Type B pancreatic cell (in vitro differentiated cells): ENCODE data around the gene H19. TPM values are rescaled to one million over a fixed set of nuclear protein-coding genes. Genes with fewer than 3 reads are reported as not detected.

ENCODE experiments used
- DNase-seq: peaks from one replicate; pipeline ENCODE4 v3.0.0; 2021; ENCODE audit warnings: mixed read lengths; ENCODE audit not compliant: unreplicated experiment; ENCODE audit errors: extremely low spot score
- H3K27ac Mint-ChIP-seq: 2 replicates; pipeline ENCODE4 v1.8.0; 2021; ENCODE audit warnings: mild to moderate bottlenecking, mixed read lengths
- H3K27me3 Mint-ChIP-seq: 2 replicates; pipeline ENCODE4 v1.8.0; 2021; ENCODE audit warnings: mixed read lengths
- H3K36me3 Mint-ChIP-seq: 2 replicates; pipeline ENCODE4 v1.8.0; 2021; ENCODE audit warnings: mixed read lengths
- H3K4me1 Mint-ChIP-seq: one replicate; pipeline ENCODE4 v1.8.0; 2021; ENCODE audit warnings: mixed read lengths; ENCODE audit not compliant: unreplicated experiment
- H3K4me3 Mint-ChIP-seq: 2 replicates; pipeline ENCODE4 v1.8.0; 2021; ENCODE audit warnings: mild to moderate bottlenecking, mixed read lengths
- H3K9me3 Mint-ChIP-seq: 2 replicates; pipeline ENCODE4 v1.8.0; 2021; ENCODE audit warnings: mixed read lengths
- total RNA-seq: library from RNA; stranded (reverse); gene quantifications from 2 replicates; pipeline ENCODE4 v1.2.1, GENCODE V29; 2021; ENCODE audit warnings: low replicate concordance
- TF ChIP-seq, protein P1 (sequence below): fragments of 200-600 bp; sonication (generic); conservative IDR thresholded peaks from 2 replicates; pipeline ENCODE4 v1.5.0; 2021; ENCODE audit warnings: antibody characterized with exemption, mild to moderate bottlenecking

Gene H19
- total RNA-seq, 1 donor from 2014 or later = 12,320 TPM

GRCh38 chr11:1967641-1968225 lies 29.9 kb downstream of the H19 start:
- H3K27me3 Mint-ChIP-seq = no peaks in the 10 kb centered on the region
- no peaks in the 10 kb centered on the region for H3K36me3 Mint-ChIP-seq
- H3K4me1 Mint-ChIP-seq = no peaks in the 10 kb centered on the region
- TF ChIP-seq, protein P1, sequence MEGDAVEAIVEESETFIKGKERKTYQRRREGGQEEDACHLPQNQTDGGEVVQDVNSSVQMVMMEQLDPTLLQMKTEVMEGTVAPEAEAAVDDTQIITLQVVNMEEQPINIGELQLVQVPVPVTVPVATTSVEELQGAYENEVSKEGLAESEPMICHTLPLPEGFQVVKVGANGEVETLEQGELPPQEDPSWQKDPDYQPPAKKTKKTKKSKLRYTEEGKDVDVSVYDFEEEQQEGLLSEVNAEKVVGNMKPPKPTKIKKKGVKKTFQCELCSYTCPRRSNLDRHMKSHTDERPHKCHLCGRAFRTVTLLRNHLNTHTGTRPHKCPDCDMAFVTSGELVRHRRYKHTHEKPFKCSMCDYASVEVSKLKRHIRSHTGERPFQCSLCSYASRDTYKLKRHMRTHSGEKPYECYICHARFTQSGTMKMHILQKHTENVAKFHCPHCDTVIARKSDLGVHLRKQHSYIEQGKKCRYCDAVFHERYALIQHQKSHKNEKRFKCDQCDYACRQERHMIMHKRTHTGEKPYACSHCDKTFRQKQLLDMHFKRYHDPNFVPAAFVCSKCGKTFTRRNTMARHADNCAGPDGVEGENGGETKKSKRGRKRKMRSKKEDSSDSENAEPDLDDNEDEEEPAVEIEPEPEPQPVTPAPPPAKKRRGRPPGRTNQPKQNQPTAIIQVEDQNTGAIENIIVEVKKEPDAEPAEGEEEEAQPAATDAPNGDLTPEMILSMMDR = no peak
- H3K27ac Mint-ChIP-seq = no peak overlapping the region
- DNase-seq = no peak
- H3K9me3 Mint-ChIP-seq = no peaks in the 10 kb centered on the region
- no peak overlapping the region for H3K4me3 Mint-ChIP-seq

GRCh38 chr11:1966531-1966930 lies 31.1 kb downstream of the H19 start:
- no peak overlapping the region for H3K4me3 Mint-ChIP-seq
- DNase-seq = no peak
- H3K4me1 Mint-ChIP-seq = no peaks in the 10 kb centered on the region
- no peaks in the 10 kb centered on the region for H3K9me3 Mint-ChIP-seq
- TF ChIP-seq, protein P1 = no peak
- H3K36me3 Mint-ChIP-seq = no peaks in the 10 kb centered on the region
- no peak overlapping the region for H3K27ac Mint-ChIP-seq
- H3K27me3 Mint-ChIP-seq = no peaks in the 10 kb centered on the region

- Mint-ChIP-seq H3K9me3 (no peaks in the 10 kb centered on the region), H3K27ac (no peak overlapping the region), H3K36me3 (no peaks in the 10 kb centered on the region), H3K4me3 (no peak overlapping the region), H3K27me3 (no peaks in the 10 kb centered on the region), H3K4me1 (no peaks in the 10 kb centered on the region)
- no peak for DNase-seq
- TF ChIP-seq, protein P1 = no peak
Measured at GRCh38 chr11:1964955-1965354, 32.7 kb downstream of the H19 start.

GRCh38 chr11:1964348-1964747 lies 33.3 kb downstream of the H19 start:
- no peaks in the 10 kb centered on the region for H3K9me3 Mint-ChIP-seq
- H3K4me1 Mint-ChIP-seq = no peaks in the 10 kb centered on the region
- TF ChIP-seq, protein P1 = no peak

DNA sequence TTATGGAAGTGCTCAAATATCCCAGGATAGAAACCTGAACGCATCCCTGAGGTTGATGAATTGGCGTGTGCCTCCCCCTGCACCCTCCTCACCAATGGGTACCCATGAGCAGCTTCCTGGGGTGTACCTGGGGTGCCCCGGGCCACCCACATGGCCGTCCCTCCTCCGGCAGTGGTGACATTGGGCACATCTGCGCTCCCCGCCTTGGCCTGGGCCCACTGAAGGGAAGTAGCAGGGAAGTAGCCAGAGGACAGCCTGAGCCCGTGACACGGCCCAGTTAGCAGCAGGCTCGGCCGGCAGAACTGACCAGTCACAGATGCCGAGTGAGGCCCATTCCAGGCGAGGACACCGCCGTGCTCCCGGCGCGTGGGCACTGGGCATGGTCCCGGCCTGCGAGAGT lies 33.8 kb downstream of the H19 start:
- Mint-ChIP-seq H3K27me3 (no peaks in the 10 kb centered on the region), H3K4me1 (no peaks in the 10 kb centered on the region), H3K36me3 (no peaks in the 10 kb centered on the region), H3K27ac (no peak overlapping the region), H3K9me3 (no peaks in the 10 kb centered on the region), H3K4me3 (no peak overlapping the region)
- no peak for DNase-seq
- TF ChIP-seq, protein P1 = no peak

More at GRCh38 chr11:1964348-1964747, 33.3 kb downstream of the H19 start:
- H3K27ac Mint-ChIP-seq = no peak overlapping the region
- H3K27me3 Mint-ChIP-seq = no peaks in the 10 kb centered on the region
- H3K36me3 Mint-ChIP-seq = no peaks in the 10 kb centered on the region
- DNase-seq = no peak
- H3K4me3 Mint-ChIP-seq = no peak overlapping the region

- no peak for DNase-seq
- Mint-ChIP-seq H3K4me3 (no peak overlapping the region), H3K27ac (no peak overlapping the region), H3K27me3 (no peaks in the 10 kb centered on the region), H3K9me3 (no peaks in the 10 kb centered on the region), H3K4me1 (no peaks in the 10 kb centered on the region), H3K36me3 (no peaks in the 10 kb centered on the region)
- TF ChIP-seq, protein P1 = no peak
Measured at GRCh38 chr11:1959786-1960185, 37.9 kb downstream of the H19 start.
